Cardiac fibroblast (primary cell): ENCODE measurements around the gene LSM14B.
A peak's percentile ranks its signal among the peaks of the same experiment; 100 is the strongest.

Experiments used
- DNase-seq, 2 donors: peaks; one replicate each; pipeline versions ENCODE4 v3.0.0 to v3.0.0-alpha.2; 2010; ENCODE audit warnings: low read depth in 2 of 2
- H3K4me3 ChIP-seq, 2 donors: replicated peaks in 1 of 2; 1 replicate in 1 of 2; 2 replicates in 1 of 2; pipeline ENCODE4 v1.5.1; 2011; ENCODE audit warnings: low read depth in 2 of 2, low read length in 2 of 2, mild to moderate bottlenecking in 2 of 2, moderate library complexity in 1 of 2
- TF ChIP-seq, protein P1 (sequence below): IDR thresholded peaks from one replicate; pipeline ENCODE4 v1.5.1; 2011; ENCODE audit warnings: low read depth, mild to moderate bottlenecking, low read length, inconsistent platforms

Gene LSM14B

DNA sequence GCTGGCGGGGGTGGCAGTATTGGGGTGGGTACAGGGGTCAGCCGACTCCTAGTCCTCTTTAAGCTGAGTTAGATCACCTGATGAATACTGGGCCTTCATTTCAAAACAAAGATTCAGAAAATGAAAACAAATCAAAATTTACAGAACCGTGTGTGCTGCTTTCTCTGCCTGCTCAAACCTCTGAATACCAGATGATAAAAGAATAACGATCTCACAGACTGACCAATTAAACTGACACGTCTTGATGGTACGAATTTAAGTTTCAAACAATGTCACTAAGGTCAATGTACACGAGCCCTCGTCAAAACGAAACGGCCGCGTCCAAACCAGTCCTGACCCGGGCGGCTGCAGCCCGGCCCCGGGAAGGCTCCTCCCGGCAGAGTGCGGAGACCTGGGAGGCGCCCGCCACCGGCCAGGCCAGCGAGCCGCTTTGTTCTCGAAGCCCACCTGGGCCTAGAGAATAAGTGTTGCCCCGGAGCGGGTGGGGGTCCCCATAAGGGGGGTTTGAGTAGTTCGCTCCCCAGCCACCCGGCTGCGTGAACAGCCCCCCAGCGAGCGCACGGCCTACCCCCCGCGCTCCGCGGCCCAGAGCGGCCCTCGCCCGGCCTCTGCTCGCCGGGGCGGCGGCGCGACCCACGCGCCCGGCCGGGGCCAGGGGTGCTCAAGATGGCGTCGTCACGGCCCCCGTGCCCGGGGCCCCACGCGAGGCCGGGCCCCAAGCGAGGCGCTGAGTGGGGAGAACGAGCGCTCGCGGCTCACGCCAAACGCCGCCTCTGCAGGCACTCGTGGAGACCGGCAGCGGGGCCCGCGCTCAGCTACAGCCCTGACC is 20.2 kb downstream of the LSM14B start:
- peak overlapping the region; percentile 59 to 81 for H3K4me3 ChIP-seq
- peak in 1 of 2 donors; percentile 21 for DNase-seq
- TF ChIP-seq, protein P1, sequence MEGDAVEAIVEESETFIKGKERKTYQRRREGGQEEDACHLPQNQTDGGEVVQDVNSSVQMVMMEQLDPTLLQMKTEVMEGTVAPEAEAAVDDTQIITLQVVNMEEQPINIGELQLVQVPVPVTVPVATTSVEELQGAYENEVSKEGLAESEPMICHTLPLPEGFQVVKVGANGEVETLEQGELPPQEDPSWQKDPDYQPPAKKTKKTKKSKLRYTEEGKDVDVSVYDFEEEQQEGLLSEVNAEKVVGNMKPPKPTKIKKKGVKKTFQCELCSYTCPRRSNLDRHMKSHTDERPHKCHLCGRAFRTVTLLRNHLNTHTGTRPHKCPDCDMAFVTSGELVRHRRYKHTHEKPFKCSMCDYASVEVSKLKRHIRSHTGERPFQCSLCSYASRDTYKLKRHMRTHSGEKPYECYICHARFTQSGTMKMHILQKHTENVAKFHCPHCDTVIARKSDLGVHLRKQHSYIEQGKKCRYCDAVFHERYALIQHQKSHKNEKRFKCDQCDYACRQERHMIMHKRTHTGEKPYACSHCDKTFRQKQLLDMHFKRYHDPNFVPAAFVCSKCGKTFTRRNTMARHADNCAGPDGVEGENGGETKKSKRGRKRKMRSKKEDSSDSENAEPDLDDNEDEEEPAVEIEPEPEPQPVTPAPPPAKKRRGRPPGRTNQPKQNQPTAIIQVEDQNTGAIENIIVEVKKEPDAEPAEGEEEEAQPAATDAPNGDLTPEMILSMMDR, result no peak

DNA sequence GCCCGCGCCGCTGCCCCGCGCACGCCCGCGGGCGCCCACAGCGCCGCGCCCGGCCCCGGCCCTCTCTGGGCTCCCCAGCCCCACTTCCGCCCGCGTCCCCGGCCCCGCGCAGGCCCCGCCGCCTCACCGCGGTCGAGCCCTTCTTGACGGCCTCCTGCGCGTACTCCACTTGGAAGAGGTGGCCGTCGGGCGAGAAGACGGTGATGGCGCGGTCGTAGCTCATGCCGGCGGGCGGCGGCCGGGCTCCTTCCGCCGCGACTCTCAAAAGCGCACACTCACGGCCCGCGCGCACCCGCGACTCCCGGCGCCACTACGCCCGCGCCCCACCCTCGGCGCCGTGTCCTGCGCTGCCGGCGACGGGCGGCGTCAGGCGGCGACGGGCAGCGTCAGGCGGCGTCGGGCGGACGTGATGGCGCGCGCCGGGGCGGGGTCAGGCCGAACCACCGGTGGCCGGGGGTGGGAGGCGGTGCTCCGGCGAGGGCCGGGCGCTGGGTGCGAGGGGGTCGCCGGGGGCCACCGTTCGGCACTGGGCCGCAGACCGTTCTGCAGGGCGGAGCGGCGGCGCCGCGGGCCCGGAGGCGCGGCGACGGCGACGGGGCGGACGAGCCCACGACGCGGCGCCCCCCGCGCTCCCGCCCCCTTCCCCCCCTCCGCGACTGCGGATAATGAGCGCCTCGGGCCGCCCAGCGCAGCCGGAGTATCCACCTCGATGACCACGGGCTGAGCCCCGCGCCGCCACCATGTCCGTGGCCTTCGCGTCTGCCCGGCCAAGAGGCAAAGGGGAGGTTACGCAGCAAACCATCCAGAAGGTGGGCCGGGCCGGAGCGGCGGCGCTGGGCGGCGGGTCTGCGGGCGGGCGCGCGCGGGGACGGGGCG is 21.0 kb downstream of the LSM14B start, which contains the start of the genes PSMA7 and SS18L1:
PSMA7 (minus strand) TSS at position 314 of the 876 bp plus-strand sequence; CDS start at position 223, 91 bp downstream.
SS18L1 (plus strand) TSS at position 689 of the 876 bp plus-strand sequence; CDS start at position 741, 52 bp downstream.
- TF ChIP-seq, protein P1, result no peak
- H3K4me3 ChIP-seq, result peak within 1 kb of the TSS; percentile 68 to 81
- peak; percentile 83 to 92 for DNase-seq

DNA sequence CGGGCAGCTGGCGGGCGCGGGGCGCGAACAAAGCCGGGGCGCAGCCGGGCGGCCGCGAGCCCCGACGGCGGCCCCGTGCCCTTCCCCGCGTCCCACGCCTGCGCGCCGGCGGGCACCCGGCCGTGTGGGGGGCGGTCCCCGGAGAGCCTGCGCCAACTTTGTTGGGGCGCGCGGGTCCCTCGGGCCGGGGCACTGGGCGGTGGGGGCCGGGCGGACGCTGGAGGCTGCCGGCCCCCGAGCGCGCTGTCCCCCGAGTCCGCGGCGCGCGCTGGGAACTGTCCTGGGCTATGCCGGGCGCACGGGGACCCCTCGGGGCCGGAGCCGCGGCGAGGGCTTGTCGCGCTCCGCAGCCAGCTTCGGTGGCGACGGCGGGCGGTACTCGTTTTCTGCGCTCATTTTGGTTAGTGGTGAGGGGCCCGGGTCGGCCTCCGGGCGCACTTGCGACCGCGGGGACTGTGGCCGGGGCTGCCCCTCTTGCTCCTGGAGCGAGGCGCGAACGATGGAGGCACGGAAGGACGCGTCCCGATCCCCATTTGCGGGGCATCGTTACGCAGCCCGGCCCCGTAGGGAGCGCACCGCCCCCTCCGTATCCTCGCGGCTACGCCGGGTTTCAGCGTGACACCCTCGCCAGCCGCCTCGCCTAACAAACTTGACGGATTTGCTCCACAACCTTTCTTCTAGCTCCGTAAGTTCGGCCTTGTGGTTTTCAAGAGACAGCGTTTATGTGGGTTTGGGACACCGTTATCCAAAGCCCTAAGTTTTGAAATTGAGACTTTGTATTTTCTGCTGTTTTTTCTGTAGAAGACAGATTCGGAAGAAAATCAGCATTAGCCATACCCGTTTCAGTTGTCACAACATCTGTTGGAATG is 21.9 kb downstream of the LSM14B start:
- peak; percentile 71 to 73 for DNase-seq
- H3K4me3 ChIP-seq, result peak overlapping the region; percentile 68 to 81
- TF ChIP-seq, protein P1, result no peak

DNA sequence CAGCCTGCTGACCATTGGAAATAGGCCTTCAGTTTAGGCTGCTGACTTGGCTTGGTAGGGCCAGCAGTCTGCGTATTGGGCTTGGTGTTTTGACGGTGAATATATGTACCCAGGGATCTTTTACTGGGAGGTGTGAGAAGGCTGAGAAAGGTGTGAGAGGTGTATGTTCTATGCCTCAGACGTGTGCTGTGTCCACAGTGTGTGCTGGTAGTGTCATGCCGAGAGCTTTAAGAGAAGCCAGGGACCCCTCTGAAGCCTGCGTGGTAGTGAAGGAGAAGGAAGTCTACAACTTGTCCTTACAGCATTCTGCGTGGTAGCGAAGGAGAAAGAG is 23.4 kb downstream of the LSM14B start:
- no peak overlapping the region for H3K4me3 ChIP-seq
- DNase-seq, result no peak
- TF ChIP-seq, protein P1, result no peak

DNA sequence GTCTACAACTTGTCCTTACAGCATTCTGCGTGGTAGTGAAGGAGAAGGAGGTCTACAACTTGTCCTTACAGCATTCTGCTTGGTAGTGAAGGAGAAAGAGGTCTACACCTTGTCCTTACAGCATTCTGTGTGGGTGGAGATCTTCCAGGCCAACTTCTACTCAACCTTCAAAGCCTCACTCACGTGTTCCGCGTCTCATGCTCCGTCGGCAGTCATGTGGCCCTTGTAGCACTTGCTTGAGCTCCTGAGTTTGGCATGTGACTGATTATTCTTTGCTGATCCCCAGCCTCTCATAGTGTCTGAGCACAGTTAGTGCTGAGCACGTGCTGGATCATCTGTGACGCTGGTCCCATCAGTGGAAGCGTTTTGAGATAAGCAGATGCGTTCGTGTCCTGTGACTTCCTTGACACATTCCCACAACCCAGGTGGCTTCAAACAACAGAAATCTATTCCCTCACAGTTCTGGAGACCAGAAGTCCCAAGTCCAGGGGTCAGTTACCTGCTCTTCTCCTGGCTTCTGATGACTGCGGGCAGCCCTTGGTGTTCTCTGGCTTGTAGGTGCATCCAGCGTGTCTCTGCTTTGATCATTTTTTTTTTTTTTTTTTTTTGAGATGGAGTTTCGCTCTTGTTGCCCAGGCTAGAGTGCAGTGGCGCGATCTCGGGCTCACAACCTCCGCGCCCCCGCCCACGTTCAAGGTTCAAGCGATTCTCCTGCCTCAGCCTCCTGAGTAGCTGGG is 23.9 kb downstream of the LSM14B start:
- no peak for DNase-seq
- TF ChIP-seq, protein P1, result no peak
- H3K4me3 ChIP-seq, result no peak overlapping the region
